ENCODE measurements around the gene TIMMDC1. TPM values are rescaled to one million over a fixed set of nuclear protein-coding genes. Genes with fewer than 3 reads are reported as not detected.
A peak's percentile ranks its signal among the peaks of the same experiment; 100 is the strongest.

The TIMMDC1 gene
- total and polyA plus RNA-seq, 10 of the 15 experiments (the other 5 are each of a cell fraction or from before 2014, with no cell fraction given) = 55.9 to 146 (median 72.1) TPM

- no TSS peak for BruUV-seq (replicated peaks)
- Histone ChIP-seq H3K79me2 (ENCODE audit: control insufficient read depth, insufficient read depth, low read length) (peaks cover 99% of the 10 kb centered on the region), H3K4me3 (peak overlapping the region; percentile 76), H3K9me3 (replicated peaks; ENCODE audit: control insufficient read depth, insufficient read depth, low read length) (no peaks in the 10 kb centered on the region), H2AFZ (ENCODE audit: control insufficient read depth, low read depth, low read length) (no peak overlapping the region), H3K27ac (ENCODE audit: control insufficient read depth, insufficient read depth) (peak overlapping the region; percentile 98), H3K36me3 (ENCODE audit: control insufficient read depth in 2 of 2, insufficient read depth in 2 of 2, low read length in 1 of 2) (peaks cover 0 to 3% of the 10 kb centered on the region in 2 experiments; a peak in 1 of 4 replicates), H3K9ac (ENCODE audit: control insufficient read depth, insufficient read depth, low read length) (peak overlapping the region; percentile 99), H3K27me3 (replicated peaks in 1 of 2; ENCODE audit: control insufficient read depth in 2 of 2, insufficient read depth in 2 of 2, low read length in 1 of 2) (no peaks in the 10 kb centered on the region), H3K4me2 (ENCODE audit: control insufficient read depth, insufficient read depth) (peak overlapping the region; percentile 98), H3K4me1 (ENCODE audit: control insufficient read depth, insufficient read depth, low read length) (peaks cover 42% of the 10 kb centered on the region), H4K20me1 (ENCODE audit: control insufficient read depth, insufficient read depth) (no peaks in the 10 kb centered on the region)
- ChIA-PET CTCF (interaction anchor here (0.7 to 6.0 kb wide), 7 partner anchors 14 to 125 kb away, joined by 3 to 46 read pairs (median 6); no protein-coding TSS in a partner anchor), RAD21 (ENCODE audit: unreplicated experiment) (interaction anchor here (0.7 to 11.9 kb wide), 9 partner anchors 16 to 259 kb away, joined by 3 to 239 read pairs (median 4); no protein-coding TSS in a partner anchor), POLR2A (interaction anchor here (0.7 to 6.4 kb wide), 9 partner anchors 9 to 120 kb away, joined by 3 to 104 read pairs (median 4); partner anchors contain the start of genes ADPRH and PLA1A), SMC1A (ENCODE audit: uncharacterized antibody, unreplicated experiment) (interaction anchor here (0.7 to 8.9 kb wide), 23 partner anchors 12 to 673 kb away, joined by 3 to 151 read pairs (median 4); partner anchors contain the start of genes COX17 and TIMMDC1)
- ATAC-seq (peak; percentile 3), DNase-seq (ENCODE audit: low read depth, low spot score) (no peak), FAIRE-seq (no peak)
- 0% methylated on average over 4 of the region's 4 CpGs for WGBS (ENCODE audit: insufficient coverage, insufficient replicate concordance, low lambda C conversion rate, missing lambda C conversion rate)
- intact Hi-C loops (cut with micrococcal nuclease; ENCODE audit: unreplicated experiment) = loop anchor here (5.0 to 10.0 kb wide), 3 partner anchors 233 to 539 kb away; partner anchors contain the start of gene GSK3B
- in situ Hi-C loops (cut with MboI) = no loop called here
- TF ChIP-seq ATF2 (IDR thresholded peaks at IDR 0.05; ENCODE audit: low read length) (0 out of 2 replicates have a peak, but pooled peaks have one; percentile 19), PML (IDR thresholded peaks at IDR 0.05; ENCODE audit: low read length) (peak; percentile 57; the same call in 1 of the 2 replicates), CBX5 (IDR thresholded peaks at IDR 0.05; ENCODE audit: low read depth) (0 out of 2 replicates have a peak, but pooled peaks have one; percentile 23), EED (IDR thresholded peaks at IDR 0.05; ENCODE audit: low read depth) (peak; percentile 38; the same call in 1 of the 2 replicates), SPI1 (IDR thresholded peaks at IDR 0.05; ENCODE audit: borderline replicate concordance, insufficient read depth, low read depth, low read length) (peak; percentile 56), BACH1 (IDR thresholded peaks at IDR 0.05; ENCODE audit: borderline replicate concordance) (peak; percentile 31; the same call in 1 of the 2 replicates), RUNX3 (IDR thresholded peaks at IDR 0.05; ENCODE audit: low read length) (peak; percentile 22; the same call in 1 of the 2 replicates), BHLHE40 (IDR thresholded peaks at IDR 0.05; ENCODE audit: borderline replicate concordance in 1 of 2, low read depth in 2 of 2, low read length in 1 of 2) (0 out of 4 replicates have a peak, but pooled peaks of 1 of the 2 experiments have one; percentile 27), IKZF1 (conservative IDR thresholded peaks at IDR 0.05) (peak; percentile 63), REST (IDR thresholded peaks at IDR 0.05; ENCODE audit: low read depth, low read length) (no peak), ZNF687 (IDR thresholded peaks at IDR 0.05) (peak; percentile 63), BRCA1 (IDR thresholded peaks at IDR 0.05; ENCODE audit: low read depth, low read length) (no peak), POU2F2 (IDR thresholded peaks at IDR 0.05; ENCODE audit: borderline replicate concordance, low read depth, low read length) (0 out of 3 replicates have a peak, but pooled peaks have one; percentile 22), POLR2A (IDR thresholded peaks at IDR 0.05; ENCODE audit: low read depth, low read length) (peak; percentile 66), HDGF (IDR thresholded peaks at IDR 0.05) (no peak), NR2F1 (conservative IDR thresholded peaks at IDR 0.05) (peak; percentile 53; the same call in 1 of the 2 replicates)
These were observed 57.0 kb downstream of the TIMMDC1 start for GRCh38 chr3:119555309-119555735.

All from GM12878 (cell line).